HepG2 (cell line): Measurements from ENCODE around the gene GLIPR1.

Experiments
- ADNP ChIP-seq: sonication (generic); formaldehyde crosslinking; IDR thresholded peaks from 2 replicates; pipeline ENCODE4 v1.4.0; 2020; ENCODE audit warnings: missing genetic modification reagents
- MAZ ChIP-seq, 2 experiments: sonication (generic) in 1 of 2; formaldehyde crosslinking in 1 of 2; IDR thresholded peaks; 2 replicates each; pipeline versions ENCODE4 v1.5.0 to v1.6.1; 2012 to 2020; ENCODE audit warnings: low read depth in 2 of 2, mild to moderate bottlenecking in 2 of 2, borderline replicate concordance in 1 of 2, improper control_type of control experiment in 1 of 2, low read length in 1 of 2, missing genetic modification reagents in 1 of 2, moderate library complexity in 1 of 2
- MXI1 ChIP-seq: IDR thresholded peaks from 3 replicates; pipeline ENCODE4 v1.6.1; 2012; ENCODE audit warnings: low read depth, low read length, inconsistent platforms, borderline replicate concordance
- POLR2A ChIP-seq, 2 experiments: IDR thresholded peaks; 2 replicates each; pipeline ENCODE4 v1.6.1; 2011; ENCODE audit warnings: low read depth in 2 of 2, low read length in 2 of 2, mild to moderate bottlenecking in 1 of 2, moderate library complexity in 1 of 2; ENCODE audit not compliant: insufficient read depth in 1 of 2
- POLR2AphosphoS5 ChIP-seq: IDR thresholded peaks from 2 replicates; pipeline ENCODE4 v1.6.1; 2012; ENCODE audit warnings: low read depth, low read length
- ZFP41 ChIP-seq: sonication (generic); formaldehyde crosslinking; IDR thresholded peaks from 2 replicates; pipeline ENCODE4 v1.4.0; 2020; ENCODE audit warnings: mild to moderate bottlenecking, missing genetic modification reagents, borderline replicate concordance
- ZNF772 ChIP-seq: sonication (generic); formaldehyde crosslinking; IDR thresholded peaks from 2 replicates; pipeline ENCODE4 v1.5.0; 2020; ENCODE audit warnings: mild to moderate bottlenecking, missing genetic modification reagents
- TF ChIP-seq, protein P1 (sequence below): sonication (generic); formaldehyde crosslinking; IDR thresholded peaks from 2 replicates; pipeline ENCODE4 v1.5.0; 2020; ENCODE audit warnings: mild to moderate bottlenecking, missing genetic modification reagents, moderate library complexity
- TF ChIP-seq, protein P2 (sequence below): sonication (generic); formaldehyde crosslinking; IDR thresholded peaks from 2 replicates; pipeline ENCODE4 v1.8.0; 2022; ENCODE audit warnings: low read depth, missing genetic modification reagents

DNA sequence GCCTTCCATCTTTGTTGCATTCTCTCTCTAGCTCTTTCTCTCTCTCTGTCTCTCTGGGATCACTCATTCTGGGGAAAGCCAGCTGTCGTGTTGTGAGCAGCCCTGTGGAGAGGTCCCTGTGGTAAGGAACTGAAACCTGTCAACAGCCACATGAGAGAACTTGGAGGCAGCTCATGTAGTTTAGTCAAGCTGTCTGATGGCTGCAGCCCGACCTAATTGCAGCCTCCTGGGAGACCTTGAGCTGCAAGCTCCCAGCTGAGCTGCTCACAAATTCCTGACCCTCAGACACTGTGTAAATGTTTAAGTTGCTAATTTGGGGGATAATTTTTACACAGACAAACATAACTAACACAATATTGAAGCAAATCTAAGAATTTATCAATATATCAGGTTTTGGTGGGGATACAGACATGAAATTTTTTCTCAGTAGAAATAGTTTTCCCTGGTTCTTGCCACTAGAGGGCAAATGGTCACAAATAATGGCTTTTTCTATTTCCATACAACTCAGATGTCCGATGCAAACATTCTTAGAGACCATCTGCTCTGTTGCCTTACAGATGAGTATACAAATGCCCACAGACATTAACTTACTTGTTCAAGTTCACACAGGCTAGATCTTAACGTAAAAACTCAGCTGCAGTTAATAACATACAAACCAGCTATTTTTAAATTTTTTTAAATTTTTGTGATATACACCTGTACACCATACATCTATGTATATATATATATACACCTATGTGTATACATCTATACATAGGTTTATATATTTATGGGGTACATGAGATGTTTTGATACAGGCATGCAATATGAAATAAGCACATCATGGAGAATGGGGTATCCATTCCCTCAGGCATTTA lies 46.3 kb downstream of the GLIPR1 start:
- TF ChIP-seq POLR2AphosphoS5, result no peak
- no peak for TF ChIP-seq MAZ (IDR thresholded peaks at IDR 0.05; ENCODE audit: borderline replicate concordance, low read depth, low read length)
- no peak for TF ChIP-seq MAZ (CRISPR knock-in tag; IDR thresholded peaks at IDR 0.05; ENCODE audit: low read depth)
- TF ChIP-seq, protein P1, sequence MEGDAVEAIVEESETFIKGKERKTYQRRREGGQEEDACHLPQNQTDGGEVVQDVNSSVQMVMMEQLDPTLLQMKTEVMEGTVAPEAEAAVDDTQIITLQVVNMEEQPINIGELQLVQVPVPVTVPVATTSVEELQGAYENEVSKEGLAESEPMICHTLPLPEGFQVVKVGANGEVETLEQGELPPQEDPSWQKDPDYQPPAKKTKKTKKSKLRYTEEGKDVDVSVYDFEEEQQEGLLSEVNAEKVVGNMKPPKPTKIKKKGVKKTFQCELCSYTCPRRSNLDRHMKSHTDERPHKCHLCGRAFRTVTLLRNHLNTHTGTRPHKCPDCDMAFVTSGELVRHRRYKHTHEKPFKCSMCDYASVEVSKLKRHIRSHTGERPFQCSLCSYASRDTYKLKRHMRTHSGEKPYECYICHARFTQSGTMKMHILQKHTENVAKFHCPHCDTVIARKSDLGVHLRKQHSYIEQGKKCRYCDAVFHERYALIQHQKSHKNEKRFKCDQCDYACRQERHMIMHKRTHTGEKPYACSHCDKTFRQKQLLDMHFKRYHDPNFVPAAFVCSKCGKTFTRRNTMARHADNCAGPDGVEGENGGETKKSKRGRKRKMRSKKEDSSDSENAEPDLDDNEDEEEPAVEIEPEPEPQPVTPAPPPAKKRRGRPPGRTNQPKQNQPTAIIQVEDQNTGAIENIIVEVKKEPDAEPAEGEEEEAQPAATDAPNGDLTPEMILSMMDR (CRISPR knock-in tag), result peak; percentile 68
- TF ChIP-seq ZNF772 (CRISPR knock-in tag), result no peak
- TF ChIP-seq POLR2A (IDR thresholded peaks at IDR 0.05; ENCODE audit: insufficient read depth in 1 of 2, low read depth in 2 of 2, low read length in 2 of 2), result no peak
- TF ChIP-seq, protein P2, sequence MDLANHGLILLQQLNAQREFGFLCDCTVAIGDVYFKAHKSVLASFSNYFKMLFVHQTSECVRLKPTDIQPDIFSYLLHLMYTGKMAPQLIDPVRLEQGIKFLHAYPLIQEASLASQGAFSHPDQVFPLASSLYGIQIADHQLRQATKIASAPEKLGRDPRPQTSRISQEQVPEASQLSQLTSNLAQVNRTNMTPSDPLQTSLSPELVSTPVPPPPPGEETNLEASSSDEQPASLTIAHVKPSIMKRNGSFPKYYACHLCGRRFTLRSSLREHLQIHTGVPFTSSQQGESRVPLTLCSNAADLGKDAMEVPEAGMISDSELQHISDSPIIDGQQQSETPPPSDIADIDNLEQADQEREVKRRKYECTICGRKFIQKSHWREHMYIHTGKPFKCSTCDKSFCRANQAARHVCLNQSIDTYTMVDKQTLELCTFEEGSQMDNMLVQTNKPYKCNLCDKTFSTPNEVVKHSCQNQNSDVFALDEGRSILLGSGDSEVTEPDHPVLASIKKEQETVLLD, result no peak
- TF ChIP-seq ZFP41 (CRISPR knock-in tag), result no peak
- no peak for TF ChIP-seq ADNP (CRISPR knock-in tag)
- TF ChIP-seq MXI1, result no peak
